ENCODE results near the gene SLC24A3.

GRCh38 chr20:19212821-19213502, 520 bp downstream of the SLC24A3 start:
- no peak for TF ChIP-seq CTCF (IDR thresholded peaks at IDR 0.05)
- no peak for TF ChIP-seq POLR2A (IDR thresholded peaks at IDR 0.05)
